HG02678 (cell line): ENCODE measurements around the gene MYBPC3.

ENCODE experiments used
- ATAC-seq: cut with Tn5 transposase; IDR thresholded peaks from one replicate; pipeline ENCODE4 v1.9.1; 2021; ENCODE audit warnings: mild to moderate bottlenecking, moderate library complexity; ENCODE audit not compliant: unreplicated experiment

The MYBPC3 gene

DNA sequence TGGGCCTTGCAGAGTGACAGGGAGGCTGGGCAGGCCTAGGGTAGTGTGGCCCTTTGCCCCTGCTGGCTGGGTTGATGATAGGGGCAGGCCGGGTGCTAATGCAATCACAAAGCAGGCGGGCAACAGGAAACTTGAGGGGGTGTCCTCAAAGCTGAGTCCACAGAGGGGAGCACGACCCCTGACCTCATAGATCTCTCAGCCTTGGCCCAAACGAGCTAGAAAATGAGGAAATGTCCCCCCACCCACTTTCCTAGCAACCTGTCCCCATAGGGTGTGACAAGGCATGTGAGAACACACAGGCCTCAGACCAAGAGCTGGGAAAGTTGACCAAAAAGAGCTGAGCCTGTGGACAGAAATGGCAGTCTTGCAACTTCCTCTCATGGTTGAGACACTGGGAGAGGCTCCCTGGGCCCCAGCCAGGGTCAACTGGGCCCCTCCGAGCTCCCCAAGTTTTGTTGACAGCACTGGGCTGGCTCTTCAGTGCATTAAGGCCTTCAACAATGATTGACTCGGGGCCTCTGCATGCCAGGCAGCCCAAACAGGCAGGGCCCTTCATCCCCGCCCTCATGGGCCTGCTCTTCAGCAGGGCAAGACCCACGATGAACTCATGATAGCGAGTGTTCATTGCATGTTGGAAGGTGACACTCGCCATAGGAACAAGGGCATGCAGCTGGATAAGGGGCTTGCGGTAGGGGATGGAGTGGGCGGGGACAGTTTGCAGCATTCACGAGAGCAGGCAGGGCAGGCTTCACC lies 35.6 kb upstream of the MYBPC3 start:
- no peak for ATAC-seq

DNA sequence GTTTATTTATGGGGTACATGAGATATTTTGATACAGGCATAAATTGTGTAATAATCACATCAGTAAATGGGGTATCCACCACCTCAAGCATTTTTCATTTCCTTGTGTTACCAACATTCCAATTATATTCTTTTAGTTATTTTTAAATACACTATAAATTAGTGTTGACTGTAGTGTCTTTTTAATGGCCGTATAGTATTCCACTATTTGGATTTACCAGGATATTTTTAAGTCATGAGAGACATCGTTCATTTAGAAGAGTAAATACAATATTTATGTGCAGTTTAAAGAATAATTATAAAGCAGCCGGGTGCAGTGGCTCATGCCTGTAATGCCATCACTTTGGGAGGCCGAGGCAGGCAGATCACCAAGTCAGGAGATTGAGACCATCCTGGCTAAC lies 32.0 kb upstream of the MYBPC3 start:
- no peak for ATAC-seq

DNA sequence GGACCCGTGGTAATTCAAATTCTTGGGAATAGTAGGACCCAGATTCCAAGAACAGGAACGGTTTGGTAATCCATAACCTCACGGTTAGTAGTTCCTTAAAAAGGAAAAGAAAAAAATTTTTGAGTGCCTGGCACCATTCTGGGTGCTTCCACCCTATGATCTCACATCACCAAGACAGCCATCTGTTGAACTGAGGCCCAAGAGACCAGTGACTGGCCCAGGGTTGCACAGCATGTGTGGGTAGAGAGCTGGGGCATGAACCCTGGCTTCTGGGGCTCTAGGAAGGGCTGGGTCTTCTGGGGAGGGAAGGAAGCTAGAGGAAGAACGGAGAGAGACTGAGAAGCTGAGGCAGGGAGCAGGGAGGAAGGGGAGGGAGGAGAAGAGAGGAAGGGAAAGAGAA lies 30.6 kb upstream of the MYBPC3 start:
- ATAC-seq: no peak

DNA sequence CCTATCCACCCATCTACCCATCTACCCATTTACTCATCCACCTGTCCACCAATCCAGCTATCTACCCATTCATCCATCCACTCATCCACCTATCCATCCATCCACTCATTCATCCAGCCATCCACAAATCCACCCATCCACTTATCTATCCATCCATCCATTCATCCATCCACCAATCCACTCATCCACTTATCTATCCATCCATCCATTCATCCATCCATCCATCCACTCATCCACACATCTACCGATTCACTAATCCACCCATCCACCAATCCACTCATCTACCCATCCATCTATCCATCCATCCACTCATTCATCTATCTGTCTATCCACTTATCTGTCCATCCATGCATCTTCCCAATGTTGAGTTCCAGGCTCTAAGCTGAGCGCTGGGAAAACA lies 27.6 kb upstream of the MYBPC3 start:
- no peak for ATAC-seq

DNA sequence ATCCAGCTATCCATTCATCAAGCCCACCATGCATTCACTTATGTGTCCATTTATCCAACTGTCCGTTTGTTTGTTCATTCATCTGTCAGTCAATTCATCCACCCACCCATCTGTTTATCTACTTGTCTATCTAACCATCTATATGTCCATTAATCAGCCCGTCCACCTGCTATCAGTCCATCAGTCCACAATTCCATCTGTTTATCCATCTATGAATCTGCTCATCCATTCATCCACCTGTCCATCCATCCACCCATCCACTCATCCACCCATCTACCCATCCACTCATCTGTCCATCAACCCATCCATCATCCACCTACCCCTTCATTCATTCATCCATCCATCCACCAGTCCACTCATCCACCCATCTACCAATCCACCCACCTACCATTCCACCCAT lies 26.8 kb upstream of the MYBPC3 start:
- no peak for ATAC-seq

DNA sequence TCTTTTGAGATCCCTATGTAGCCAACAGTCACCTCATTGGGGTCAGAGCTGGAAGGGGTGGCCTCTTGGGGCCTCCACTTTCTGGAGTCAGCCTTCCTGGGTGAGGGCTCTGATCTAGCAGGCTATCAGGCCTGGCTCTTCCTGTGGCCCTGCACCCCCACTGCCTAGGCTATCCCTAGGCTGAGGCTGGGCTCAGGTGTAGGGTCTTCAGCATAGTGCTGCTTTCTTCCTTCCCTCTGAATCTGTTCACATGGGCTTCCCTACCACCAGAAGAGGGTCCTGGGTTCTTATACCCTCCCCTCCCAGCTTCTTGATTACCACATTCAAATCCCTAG lies 26.3 kb upstream of the MYBPC3 start:
- ATAC-seq: no peak

DNA sequence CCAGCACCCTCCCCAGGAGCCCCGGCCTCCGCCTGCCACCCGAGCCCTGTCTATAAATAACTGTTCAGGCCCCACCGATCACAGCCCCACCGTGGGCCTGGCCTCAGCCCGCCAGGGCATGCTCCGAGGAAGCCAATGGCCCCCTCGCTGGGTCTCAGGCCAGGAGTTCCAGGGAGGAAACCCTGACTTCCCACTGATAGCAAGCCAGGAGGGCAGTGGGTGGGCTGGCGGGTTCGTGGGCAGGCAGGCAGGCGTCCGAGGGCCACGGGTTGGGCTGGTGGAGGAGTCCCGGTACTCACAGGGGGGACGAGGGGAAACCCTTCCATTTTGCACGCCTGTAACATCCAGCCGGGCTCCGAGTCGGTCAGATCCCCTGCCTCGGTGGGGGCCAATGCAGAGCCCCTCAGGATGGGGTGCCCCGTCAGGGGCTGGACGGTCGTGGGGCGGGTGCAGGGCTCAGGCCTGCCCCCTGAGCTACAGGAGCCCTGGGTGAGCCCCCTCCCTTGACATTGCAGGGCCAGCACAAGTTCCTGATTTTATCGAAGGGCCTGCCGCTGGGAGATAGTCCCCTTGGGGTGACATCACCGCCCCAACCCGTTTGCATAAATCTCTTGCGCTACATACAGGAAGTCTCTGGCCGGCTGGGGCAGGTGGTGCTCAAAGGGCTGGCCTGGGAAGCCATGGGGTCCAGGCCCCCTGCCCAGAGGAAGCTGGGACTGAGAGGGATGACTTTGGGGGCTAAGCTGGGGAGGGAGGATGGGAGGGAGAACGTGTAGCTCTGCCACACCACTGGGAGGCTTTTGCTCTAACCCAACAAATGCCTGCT lies 25.7 kb upstream of the MYBPC3 start, which contains the start of gene SPI1:
TSS of gene SPI1 (minus strand) at position 538 of the 826 bp plus-strand sequence. CDS start at position 344, 194 bp downstream.
- peak; percentile 80 for ATAC-seq

DNA sequence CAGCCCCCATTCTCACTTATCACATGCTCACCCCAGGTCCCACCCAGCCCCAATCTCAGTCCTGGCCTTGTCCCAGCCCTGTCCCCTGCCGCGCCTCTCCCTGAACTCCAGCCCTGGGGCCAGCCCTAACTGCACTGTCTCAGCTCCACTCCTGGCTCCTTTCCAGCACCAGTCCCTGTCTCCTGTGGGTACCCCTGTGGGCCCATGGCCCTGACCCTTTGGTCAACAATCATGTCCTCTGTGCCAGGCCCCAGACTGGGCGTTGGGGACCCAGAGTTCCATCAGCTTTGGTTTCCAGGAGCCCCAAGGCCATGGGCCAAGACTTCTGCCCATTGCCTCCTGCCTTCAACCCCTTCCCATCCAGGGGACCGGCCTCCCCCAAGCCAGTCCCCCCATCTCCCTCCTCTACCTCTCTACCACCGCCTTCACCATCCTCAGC lies 25.1 kb upstream of the MYBPC3 start:
- no peak for ATAC-seq

DNA sequence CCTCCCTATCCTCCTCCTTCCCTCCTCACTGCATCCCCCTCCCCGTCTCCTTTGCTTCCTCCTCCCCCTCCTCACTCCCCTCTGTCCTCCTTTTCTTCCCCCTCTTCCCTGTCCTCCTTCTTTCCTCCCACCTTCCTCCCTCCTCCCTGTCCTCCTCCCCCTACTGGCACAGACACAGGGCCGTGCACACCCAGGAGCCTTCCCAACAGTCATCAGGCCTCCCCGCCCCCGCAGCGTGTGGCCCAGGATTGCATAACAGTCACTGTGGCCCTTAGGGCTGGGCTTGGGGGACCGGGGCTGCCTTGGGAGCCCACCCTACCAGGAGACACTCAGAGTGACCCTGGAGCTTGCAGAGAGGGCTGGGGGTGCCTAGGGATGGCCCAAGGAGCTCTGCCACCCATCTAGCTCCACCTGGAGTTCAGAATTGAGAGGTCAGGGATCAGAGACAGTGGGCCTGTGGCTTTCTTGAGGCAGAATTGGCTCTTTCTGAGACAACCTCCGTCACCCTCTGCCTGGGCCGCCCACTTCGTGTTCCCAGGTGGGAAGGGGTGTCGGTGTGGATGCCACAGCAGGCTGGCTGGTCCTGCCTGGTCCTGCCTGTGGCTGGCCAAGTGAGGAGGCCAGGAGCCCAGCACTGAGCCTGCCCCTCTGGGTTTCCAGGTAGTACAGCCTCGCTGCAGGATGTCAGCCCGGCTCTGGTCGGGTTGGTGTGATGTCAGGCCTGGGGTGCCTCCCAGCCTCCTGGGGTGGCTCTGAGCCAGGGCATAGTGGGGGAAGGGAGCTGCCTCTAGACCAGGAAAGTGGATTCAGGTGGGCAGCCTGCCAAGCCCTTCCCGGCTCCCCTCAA lies 24.2 kb upstream of the MYBPC3 start:
- peak; percentile 36 for ATAC-seq

DNA sequence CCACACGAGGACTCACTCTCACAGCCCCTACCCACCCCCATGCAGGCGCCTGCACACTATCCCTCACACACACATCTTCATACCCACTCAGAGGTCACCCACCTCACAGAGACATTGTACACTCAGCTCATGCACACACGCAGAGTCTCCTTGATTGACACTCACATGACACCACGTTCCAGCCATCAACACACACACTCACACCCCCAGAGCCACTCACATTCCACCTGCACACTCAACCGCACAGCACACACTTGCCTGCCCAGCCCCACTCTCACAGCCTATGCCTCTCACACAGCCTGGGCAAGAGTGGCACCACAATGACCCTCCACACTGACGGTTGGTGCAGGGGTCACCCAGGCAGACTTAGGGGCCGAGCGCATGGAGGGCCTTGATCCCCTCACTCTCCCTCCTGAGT lies 23.6 kb upstream of the MYBPC3 start:
- no peak for ATAC-seq

DNA sequence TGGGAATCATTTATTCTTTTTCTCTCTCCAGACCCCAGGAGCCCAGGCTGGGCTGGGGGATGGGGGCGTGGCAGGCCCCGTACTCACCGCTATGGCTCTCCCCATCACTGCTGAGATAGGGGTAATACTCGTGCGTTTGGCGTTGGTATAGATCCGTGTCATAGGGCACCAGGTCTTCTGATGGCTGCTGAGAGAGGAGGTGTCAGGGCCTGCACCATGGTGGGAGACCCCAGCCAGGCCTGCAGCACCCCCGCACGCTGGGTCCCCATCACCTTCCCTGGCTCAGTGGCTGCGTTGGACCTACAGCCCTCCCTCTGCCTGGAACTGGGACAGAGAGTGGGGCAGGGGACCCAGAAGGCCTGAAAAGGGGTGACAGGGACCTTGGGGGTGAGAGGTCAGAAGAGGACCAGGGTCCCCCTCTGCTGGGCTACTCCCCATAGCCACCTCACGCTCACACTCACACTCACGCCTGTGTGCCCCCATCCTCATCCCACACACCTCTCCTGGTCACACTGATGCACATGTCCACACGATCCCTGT lies 23.1 kb upstream of the MYBPC3 start:
- ATAC-seq: no peak

DNA sequence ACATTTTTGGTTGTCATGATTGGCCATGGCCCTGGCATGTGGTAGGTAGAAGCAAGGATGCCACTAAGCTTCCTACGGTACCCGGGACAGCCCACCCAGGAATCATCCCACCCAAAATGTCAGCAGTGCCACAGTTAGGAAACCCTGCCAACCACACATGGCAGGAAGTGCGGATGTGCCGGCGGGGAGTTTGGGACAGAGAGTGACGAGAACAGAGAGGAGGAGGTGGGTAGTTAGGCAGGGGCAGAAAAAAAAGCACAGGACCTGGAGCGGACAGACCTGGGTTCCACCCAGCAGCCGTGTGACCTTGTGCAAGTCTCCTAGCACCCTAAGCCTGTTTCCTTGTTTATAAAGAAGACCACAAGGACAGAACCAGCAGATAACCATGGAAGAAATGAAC lies 22.5 kb upstream of the MYBPC3 start:
- no peak for ATAC-seq

DNA sequence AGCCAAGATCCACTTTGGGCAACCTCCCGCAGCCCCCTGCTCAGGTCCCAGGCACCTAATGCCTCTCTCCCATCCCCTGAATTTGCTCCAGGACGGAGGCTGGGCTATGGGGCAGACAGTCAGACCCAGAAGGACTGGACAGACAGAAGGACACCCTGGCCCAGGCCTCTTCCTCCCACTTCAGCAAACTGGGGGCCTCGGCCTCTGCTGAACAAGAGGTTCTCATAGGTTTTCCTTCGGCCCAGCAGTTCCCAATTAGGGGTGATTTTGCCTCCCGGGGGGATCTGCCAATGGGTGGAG lies 22.2 kb upstream of the MYBPC3 start:
- no peak for ATAC-seq

DNA sequence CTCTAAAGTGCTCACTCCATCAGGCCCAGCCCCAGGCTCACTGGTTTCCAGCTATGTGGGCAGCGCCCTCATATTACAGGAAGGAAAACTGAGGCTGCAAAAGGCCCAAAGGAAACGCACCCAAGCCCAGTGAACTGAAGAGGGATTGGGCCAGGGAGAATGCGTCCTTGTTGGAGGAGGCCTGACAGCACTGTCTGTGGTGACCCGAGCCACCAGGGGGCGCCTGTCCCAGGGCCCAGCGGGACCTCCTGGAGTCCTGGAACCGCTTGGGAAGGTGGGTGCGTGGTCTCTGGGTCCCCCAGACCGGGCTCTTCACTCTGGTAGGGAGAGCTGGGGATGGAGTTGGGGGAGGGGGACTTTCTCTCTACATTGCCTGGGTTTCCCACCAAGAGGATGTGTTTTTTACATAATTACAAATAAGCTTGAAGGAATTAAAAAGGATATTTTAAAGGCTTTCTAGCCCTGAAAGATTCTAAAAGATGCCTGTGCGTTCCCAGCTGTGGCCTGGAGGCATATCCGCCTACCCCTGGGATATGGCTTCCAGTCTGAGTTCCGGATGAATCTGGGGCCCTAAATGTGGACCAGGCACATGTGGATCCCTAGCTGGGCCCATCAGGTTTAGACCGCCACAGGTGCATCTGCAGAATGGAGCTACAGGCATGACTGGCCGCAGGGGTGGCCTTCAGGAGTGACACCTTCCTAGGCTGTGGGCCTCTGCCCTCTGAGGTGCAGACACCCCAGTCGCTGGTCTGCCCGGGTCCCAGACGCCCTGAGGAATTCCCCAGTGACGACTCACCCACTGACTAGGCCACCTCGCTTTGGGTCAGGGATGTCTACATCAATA lies 21.6 kb upstream of the MYBPC3 start:
- ATAC-seq: no peak

DNA sequence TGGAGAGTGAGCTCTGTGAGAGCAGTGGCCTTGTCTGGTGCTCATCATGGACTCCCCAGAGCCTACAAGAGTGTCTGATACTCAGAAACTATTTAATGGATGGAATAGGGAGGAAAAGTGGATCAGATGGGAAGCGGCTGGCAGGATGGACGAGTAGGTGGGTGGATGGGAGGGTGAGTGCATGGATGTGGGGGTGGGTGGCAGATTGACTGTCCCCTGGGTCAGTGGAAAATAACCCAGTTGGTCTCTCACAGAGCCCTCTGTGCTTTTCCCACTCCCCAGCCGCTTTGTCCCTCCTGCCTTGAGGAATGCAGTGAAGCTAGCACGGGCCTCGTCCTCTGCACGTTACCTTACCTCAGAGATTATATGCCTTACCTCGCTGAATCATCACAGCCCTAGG lies 19.9 kb upstream of the MYBPC3 start:
- ATAC-seq: no peak

DNA sequence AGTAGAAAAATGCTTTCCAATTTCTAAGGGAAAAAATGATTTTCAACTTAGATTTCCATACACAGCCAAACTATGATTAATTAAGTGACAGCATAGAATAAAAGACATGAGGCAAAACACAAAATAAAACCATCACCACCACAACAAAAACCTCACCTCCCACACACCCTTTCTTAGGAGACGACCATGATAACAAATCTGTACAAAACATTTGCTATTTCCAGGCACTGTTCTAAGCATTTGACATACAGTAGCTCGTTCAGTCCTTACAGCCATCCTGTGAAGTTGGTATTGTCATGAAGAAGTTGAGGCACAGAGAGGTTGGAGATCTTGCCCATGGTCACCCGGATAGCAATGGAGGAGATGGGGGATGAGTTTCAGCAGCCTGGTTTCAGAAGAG lies 17.2 kb upstream of the MYBPC3 start:
- ATAC-seq: no peak

DNA sequence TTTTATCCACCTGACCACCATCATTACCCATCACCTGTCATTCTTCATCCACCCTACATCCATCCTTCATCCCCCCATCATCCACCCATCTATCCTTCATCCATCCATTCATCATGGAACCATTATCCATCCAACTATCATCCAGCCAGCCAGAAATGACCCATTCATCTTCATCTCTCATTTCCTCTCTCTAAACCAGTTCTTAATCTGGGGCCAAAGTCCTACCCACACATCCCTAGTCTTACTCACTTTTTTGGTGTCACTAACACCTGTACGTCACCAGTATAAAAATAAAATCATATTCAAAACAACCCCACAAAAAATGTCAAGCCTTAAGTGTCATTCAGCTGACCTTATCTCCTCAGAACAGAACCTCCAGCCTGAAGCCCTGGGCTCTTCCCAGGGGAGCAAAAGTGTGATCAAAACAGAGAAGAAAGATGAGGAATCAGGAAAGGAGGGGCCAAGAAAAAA lies 13.6 kb upstream of the MYBPC3 start:
- ATAC-seq: no peak

DNA sequence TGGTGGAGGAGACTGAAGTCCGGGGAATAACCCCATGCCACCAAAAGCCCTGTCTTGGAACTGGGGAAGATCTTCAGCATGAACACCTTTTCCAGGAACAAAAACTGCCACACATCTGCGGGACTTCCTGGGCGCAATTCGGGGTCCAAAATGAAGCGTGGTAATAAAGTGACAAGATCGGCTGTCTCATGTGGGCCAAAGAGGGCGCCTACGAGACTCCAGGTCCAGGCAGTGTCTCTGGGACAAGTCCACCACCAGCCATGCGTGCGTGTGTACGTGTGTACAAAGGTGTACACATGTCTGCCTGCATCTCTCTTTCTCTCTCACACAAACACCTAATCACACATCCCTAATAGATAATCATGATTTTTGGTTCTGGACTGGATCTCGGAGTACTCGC lies 8.9 kb upstream of the MYBPC3 start:
- ATAC-seq: no peak

DNA sequence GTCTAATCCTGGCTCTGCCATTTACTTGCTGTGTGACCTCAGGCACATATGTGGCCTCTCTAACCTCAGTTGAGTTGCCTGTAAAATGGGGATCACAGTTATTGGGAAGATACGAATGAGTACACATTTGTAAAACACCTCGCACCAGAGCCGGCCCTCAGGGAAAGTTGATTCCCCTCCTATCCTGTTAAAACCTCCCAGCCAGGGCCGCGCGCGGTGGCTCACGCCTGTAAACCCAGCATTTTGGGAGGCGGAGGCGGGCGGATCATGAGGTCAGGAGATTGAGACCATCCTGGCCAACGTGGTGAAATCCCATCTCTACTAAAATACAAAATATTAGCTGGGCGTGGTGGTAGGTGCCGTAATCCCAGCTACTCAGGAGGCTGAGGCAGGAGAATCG lies 7.8 kb upstream of the MYBPC3 start:
- no peak for ATAC-seq

DNA sequence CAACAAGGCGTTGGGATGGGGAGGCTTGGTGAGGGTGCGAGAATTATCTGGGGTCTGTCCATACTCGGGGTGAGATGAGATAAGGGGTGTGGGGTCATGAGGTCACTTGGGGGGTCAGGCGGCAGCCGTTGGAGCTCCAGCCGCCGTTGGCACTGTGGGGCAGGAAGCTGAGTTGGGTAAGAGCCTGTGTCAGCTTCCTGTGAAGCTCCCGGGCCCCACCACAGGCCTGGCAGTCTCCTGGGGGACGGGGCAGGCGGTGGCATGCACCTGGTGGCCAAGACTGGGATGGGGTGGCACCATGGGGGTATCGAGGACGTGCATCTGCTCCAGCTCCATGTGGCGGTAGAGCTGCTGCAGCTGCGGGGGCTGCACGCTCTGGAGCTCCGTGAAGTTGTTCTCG lies 7.1 kb upstream of the MYBPC3 start:
- no peak for ATAC-seq
